Loucy (cell line): ENCODE measurements around the gene KRTAP10-4.

ENCODE experiments used
- CTCF ChIP-seq: fragments of 200-600 bp; sonication (generic); conservative IDR thresholded peaks from 2 replicates; pipeline ENCODE4 v1.5.1; 2014; ENCODE audit warnings: mild to moderate bottlenecking, antibody characterized with exemption, low read length
- EZH2phosphoT487 ChIP-seq: fragments of 200-600 bp; IDR thresholded peaks from 2 replicates; pipeline ENCODE4 v1.6.1; 2018; ENCODE audit warnings: antibody characterized with exemption, mild to moderate bottlenecking, moderate library complexity, borderline replicate concordance

GRCh38 chr21:44613386-44614155 is 40.0 kb downstream of the KRTAP10-4 start:
- TF ChIP-seq CTCF: no peak
- no peak for TF ChIP-seq EZH2phosphoT487
